Dendritic cell treated with granulocyte-macrophage colony-stimulating factor and Interleukin-4, amounts not matched to agents 40 ng/mL and 50 ng/mL, for 4 days (primary cell): ENCODE data around the gene UFSP1.
A peak's percentile ranks its signal among the peaks of the same experiment; 100 is the strongest.

Experiments
- H3K27ac Mint-ChIP-seq: one replicate; pipeline ENCODE4 v1.8.0; 2022; ENCODE audit warnings: mild to moderate bottlenecking, mixed read lengths
- H3K27me3 Mint-ChIP-seq: one replicate; pipeline ENCODE4 v1.8.0; 2022; ENCODE audit warnings: mild to moderate bottlenecking, mixed read lengths
- H3K36me3 Mint-ChIP-seq: one replicate; pipeline ENCODE4 v1.8.0; 2022; ENCODE audit warnings: low read depth, mixed read lengths
- H3K4me1 Mint-ChIP-seq: one replicate; pipeline ENCODE4 v1.8.0; 2022; ENCODE audit warnings: low read depth, mixed read lengths
- H3K4me3 Mint-ChIP-seq: one replicate; pipeline ENCODE4 v1.8.0; 2022; ENCODE audit warnings: mild to moderate bottlenecking, moderate library complexity, mixed read lengths
- H3K9me3 Mint-ChIP-seq: one replicate; pipeline ENCODE4 v1.8.0; 2022; ENCODE audit warnings: mixed read lengths
- intact Hi-C: fragments of 100-400 bp; cut with micrococcal nuclease; formaldehyde crosslinking; loops from one replicate; pipeline ENCODE4 v1.15.0; 2022

Gene UFSP1

DNA sequence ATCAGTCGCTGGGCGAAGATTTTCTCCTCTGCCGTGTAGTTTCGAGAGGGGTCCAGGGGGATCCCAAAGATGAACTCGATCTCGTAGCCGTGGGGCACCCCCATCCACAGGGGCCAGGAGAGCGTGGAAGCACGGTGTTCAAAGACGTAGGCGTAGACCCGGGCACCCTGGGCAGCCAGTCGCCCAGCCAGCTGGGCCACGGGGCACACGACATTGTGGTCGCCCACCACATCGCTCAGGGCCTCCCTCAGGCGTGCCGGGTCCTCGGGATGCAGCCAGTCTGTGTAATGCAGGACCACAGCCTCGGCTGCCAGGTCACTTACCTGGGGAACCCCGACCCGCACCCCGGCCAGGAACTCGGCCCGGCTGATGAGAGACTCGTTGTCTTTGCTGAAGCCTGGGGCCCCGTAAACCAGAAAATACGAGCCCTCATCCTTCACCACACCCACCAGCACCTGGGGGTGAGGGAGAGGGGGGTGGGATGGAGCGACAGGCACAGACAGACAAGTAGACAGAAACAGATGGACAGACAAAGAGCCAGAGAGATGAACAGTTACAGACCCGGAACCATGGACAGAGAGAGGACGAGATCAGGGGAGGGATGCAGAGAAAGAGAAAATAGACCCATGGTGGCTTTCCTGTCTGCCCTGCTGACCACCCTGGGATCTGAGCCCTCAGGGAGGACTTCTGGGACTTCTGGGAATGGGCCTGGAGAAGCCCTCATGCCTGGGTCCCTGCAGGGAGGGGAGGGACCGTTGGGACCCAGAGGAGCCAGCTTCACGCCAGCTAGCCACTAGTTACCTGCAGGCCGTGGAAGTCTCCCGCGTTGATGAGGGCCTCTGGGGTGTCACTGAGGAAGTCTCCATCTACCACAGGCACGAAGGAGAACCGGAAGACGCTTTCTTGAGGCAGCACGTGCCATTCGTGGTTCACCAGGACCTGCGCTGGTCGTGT lies 3.1 kb upstream of the UFSP1 start:
- intact Hi-C loops: loop anchor here (5.0 kb wide), 1 partner anchor 195 kb away; the partner anchor contains the start of gene TRIM56
- H3K27me3 Mint-ChIP-seq: peaks cover 66% of the 10 kb centered on the region
- H3K4me3 Mint-ChIP-seq: no peak overlapping the region
- peaks cover 52% of the 10 kb centered on the region for H3K4me1 Mint-ChIP-seq
- H3K27ac Mint-ChIP-seq: no peak overlapping the region
- no peaks in the 10 kb centered on the region for H3K9me3 Mint-ChIP-seq
- H3K36me3 Mint-ChIP-seq: peaks cover 12% of the 10 kb centered on the region

DNA sequence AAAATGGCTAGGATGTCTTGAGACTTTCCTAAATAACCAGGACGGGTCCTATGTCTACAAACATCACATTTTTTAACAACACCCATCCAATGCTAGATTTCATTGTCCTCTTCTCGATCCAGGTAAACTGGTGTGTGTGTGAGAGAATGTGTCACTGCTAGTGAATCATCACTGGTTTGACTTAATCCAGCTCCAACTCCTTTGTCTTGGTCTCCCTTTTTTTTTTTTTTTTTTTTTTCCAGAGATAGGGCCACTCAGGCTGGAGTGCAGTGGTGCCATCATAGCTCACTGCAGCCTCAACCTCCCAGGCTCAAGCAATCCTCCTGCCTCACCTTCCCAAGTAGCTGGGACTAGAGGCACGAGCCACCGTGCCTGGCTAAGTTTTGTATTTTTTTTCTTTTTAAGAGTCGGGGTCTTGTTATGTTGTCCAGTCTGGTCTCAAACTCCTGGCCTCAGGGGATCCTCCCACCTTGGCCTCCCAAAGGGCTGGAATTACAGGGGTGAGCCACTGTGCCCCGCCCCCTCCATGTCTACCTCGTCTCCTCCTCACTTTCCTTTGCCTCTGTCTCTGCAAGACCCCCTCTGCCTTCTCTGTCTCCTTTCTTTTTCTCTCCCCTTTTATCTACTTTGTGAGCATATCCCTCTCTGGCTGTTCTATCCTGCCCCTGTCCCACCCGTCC lies 2.2 kb upstream of the UFSP1 start:
- H3K4me3 Mint-ChIP-seq: no peak overlapping the region
- intact Hi-C loops: loop anchor here (5.0 kb wide), 1 partner anchor 196 kb away; the partner anchor contains the start of gene TRIM56
- H3K9me3 Mint-ChIP-seq: no peaks in the 10 kb centered on the region
- H3K27me3 Mint-ChIP-seq: peaks cover 60% of the 10 kb centered on the region
- peaks cover 56% of the 10 kb centered on the region for H3K4me1 Mint-ChIP-seq
- no peak overlapping the region for H3K27ac Mint-ChIP-seq
- H3K36me3 Mint-ChIP-seq: peaks cover 21% of the 10 kb centered on the region

DNA sequence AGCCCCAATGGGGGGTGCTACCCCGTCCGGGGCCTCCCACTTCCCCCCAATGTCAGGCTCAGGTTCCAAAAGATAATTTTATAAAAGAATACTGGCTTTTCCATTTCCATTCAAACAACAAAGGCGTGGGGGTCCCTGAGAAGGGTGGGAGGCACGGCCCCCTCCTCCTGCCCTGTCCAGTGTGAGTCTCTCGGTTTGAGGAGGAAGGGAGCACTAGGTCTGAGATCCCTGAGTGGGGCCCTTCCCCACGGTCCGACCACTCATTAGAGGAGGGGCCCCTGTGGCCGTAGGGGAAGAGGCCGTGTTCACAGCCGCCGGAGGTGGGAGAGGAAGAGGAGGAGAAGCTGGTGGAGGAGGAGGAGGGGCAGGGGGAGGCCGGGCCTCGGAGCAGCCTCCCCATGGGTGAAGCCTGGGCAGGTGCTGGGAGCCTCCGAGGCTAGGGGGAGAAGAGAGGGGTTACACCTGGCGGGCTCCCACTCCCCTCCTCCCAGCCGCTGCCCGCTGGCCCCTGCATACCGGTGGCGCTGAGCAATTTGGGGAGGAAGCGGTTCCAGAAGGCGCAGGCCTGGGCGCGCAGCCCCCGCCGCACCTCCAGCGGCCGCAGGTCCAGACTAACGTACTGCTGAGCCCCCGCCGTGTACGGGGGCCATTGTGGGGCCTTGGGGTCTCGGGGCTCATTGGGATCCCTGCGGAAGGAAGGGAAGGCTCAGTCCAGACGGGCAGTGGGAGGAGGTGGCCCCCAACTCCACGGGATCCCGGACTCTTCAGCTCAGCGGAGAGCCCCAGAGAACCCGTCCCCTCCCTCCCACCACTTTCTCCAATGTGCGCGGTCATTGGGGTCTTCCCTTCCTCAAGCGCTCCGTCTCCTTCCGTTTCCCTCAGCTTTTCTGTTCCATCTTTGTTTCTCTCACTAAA lies 1.4 kb upstream of the UFSP1 start:
- Mint-ChIP-seq H3K9me3 (no peaks in the 10 kb centered on the region), H3K27ac (peak overlapping the region; percentile 78), H3K4me3 (peak overlapping the region; percentile 79), H3K4me1 (peaks cover 58% of the 10 kb centered on the region), H3K36me3 (peaks cover 29% of the 10 kb centered on the region), H3K27me3 (peaks cover 54% of the 10 kb centered on the region)
- intact Hi-C loops: loop anchor here (5.0 kb wide), 1 partner anchor 196 kb away; the partner anchor contains the start of gene TRIM56

DNA sequence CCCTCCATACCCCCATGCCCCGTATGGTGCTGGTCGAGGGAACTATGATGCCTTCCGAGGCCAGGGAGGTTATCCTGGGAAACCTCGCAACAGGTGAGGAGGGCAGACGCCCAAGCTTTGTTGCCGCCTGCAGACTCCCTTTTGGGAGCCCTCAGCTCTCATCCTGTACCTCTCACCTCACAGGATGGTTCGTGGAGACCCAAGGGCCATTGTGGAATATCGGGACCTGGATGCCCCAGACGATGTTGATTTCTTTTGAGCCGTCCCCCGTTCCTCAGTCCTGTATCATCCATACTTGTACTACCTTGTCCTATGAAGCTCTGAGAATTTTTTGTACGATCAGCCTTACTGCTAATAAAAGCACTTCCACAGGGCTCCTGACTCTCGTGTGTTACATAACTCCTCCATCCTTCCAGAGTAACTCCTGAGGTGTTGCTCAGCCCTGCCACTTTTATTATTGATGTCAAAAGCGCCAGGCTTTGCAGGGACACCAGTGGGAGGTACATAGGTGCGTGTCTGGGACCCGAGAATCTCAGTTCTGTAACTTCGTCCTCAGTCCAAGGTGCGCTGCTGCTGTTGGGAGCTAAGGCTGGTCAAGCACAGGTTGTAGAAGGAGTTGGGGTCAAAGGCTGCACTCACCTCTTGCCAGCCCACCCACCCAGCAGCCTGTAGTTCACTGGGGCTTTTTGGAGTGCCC lies 1.1 kb downstream of the UFSP1 start:
- peaks cover 72% of the 10 kb centered on the region for H3K4me1 Mint-ChIP-seq
- H3K4me3 Mint-ChIP-seq: peak overlapping the region; percentile 74
- peaks cover 34% of the 10 kb centered on the region for H3K27me3 Mint-ChIP-seq
- peaks cover 54% of the 10 kb centered on the region for H3K36me3 Mint-ChIP-seq
- peak overlapping the region; percentile 78 for H3K27ac Mint-ChIP-seq
- H3K9me3 Mint-ChIP-seq: no peaks in the 10 kb centered on the region
- intact Hi-C loops: no loop called here

DNA sequence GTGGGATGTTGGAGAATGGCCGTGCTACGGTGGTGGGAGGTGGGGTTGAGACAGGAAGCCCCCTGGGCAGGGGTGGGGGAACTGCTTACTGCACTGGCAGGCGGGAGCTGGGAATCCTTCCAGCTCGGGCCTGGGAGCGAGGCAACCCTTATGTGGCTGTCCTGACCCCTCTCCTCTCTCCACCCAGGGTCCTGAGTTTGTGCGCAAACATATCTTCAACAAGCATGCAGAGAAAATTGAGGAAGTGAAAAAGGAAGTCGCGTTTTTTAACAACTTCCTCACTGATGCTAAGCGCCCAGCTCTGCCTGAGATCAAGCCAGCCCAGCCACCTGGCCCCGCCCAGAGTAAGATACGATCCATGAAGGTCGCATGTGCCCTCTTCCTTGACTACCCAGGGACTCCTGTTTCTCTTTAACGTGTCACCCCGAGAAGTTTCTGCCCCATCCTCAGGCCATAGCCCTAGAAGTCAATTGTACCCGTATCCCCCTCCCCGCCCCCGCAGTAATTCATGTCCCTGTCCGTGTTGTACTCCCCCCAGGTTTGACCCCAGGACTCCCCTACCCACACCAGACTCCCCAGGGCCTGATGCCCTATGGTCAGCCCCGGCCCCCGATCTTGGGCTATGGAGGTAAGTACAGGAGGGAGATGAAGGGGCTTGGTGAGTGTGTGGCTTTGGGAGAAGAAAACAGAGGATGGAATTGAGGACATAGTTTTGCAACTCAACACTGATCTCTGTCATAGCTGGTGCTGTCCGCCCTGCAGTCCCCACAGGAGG lies 1.8 kb downstream of the UFSP1 start:
- H3K27me3 Mint-ChIP-seq: peaks cover 26% of the 10 kb centered on the region
- peak overlapping the region; percentile 78 for H3K27ac Mint-ChIP-seq
- H3K36me3 Mint-ChIP-seq: peaks cover 61% of the 10 kb centered on the region
- H3K9me3 Mint-ChIP-seq: no peaks in the 10 kb centered on the region
- H3K4me3 Mint-ChIP-seq: peak overlapping the region; percentile 25
- H3K4me1 Mint-ChIP-seq: peaks cover 72% of the 10 kb centered on the region
- intact Hi-C loops: loop anchor here (1.0 kb wide), 1 partner anchor 12 kb away; the partner anchor contains the start of gene SRRT

DNA sequence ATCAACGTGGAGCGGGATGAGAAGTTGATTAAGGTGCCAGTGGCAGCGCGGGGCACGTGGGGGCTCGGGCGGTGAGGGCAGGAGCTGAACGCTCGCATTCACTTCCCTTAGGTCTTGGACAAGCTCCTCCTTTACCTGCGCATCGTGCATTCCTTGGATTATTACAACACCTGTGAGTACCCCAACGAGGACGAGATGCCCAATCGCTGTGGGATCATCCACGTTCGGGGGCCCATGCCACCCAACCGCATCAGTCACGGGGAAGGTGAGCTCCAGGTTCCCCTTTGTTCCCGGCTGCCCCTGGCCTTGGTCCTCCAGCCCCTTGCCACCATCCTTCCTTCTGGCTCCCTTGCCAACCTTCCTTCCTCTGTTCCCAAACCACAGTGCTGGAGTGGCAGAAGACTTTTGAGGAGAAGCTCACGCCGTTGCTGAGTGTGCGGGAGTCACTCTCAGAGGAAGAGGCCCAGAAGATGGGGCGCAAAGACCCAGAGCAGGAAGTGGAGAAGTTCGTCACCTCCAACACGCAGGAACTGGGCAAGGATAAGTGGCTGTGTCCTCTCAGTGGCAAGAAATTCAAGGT lies 2.5 kb downstream of the UFSP1 start:
- H3K4me1 Mint-ChIP-seq: peaks cover 72% of the 10 kb centered on the region
- peaks cover 68% of the 10 kb centered on the region for H3K36me3 Mint-ChIP-seq
- H3K9me3 Mint-ChIP-seq: no peaks in the 10 kb centered on the region
- intact Hi-C loops: loop anchor here (1.0 kb wide), 1 partner anchor 12 kb away; the partner anchor contains the start of gene SRRT
- peak overlapping the region; percentile 78 for H3K27ac Mint-ChIP-seq
- peaks cover 20% of the 10 kb centered on the region for H3K27me3 Mint-ChIP-seq
- H3K4me3 Mint-ChIP-seq: peak overlapping the region; percentile 25

DNA sequence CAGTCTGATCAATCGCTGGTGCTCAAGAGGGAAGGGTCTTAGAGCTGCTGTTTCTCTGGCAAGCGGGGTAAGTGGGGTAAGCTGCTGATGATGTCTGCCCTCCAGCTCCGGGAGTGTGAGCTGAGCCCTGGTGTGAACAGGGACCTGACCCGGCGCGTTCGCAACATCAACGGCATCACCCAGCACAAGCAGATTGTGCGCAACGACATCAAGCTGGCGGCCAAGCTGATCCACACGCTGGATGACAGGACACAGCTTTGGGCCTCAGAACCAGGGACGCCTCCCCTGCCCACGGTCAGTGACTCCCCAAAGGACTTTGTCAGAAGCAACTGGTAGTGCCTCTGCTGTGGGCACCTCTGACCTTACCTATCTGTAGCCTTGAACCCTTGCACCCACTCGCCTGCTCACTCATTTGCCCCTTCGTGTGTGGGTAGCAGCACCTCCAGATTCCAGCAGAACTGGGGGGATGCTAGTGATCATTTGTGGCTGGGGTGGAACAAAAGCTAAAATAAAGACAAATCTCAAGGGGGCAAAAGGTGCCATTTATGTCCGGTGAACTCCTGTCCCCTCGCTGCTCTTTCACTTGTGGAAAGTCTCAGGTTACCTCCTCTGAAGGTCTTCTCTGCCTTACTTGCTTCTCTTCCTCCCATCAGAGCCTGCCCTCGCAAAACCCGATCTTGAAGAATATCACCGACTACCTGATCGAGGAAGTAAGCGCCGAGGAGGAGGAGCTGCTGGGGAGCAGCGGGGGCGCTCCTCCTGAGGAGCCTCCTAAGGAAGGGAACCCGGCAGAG lies 3.2 kb downstream of the UFSP1 start:
- intact Hi-C loops: no loop called here

DNA sequence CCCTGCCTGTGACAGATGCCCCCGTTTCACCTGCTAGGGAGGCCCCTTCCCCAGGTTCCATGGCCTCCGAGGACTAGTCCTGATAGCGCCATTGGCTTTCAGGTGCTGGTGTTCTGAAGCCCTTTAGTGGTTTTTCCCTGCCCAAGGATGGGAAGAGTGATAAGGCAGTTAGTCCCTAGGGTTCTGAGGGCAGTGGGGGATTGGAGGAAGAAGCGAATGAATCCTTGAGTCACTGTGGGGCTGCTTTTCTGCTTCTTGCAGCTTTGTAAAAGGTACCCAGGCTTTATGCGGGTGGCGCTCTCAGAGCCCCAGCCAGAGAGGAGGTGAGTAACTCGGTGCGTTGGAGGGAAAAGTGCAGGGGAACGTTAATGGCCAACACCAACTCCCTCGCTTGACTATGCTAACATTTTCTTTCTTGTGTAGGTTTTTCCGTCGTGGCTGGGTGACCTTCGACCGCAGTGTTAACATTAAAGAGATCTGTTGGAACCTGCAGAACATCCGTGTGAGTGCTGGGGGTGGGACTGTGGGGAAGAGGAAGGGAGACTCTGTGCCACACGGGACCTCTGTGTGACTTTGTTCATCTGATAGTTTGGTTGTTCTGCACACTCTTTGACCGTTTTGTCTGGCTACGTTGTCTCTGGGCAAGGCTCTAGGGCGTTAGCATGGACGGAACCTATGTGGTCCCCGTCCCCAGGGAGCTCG lies 3.9 kb downstream of the UFSP1 start:
- no peaks in the 10 kb centered on the region for H3K9me3 Mint-ChIP-seq
- H3K4me1 Mint-ChIP-seq: peaks cover 61% of the 10 kb centered on the region
- peaks cover 5% of the 10 kb centered on the region for H3K27me3 Mint-ChIP-seq
- no peak overlapping the region for H3K27ac Mint-ChIP-seq
- H3K4me3 Mint-ChIP-seq: no peak overlapping the region
- intact Hi-C loops: no loop called here
- H3K36me3 Mint-ChIP-seq: peaks cover 82% of the 10 kb centered on the region

More for the DNA sequence above, 3.2 kb downstream of the UFSP1 start:
- Mint-ChIP-seq H3K4me1 (peaks cover 69% of the 10 kb centered on the region), H3K9me3 (no peaks in the 10 kb centered on the region), H3K27me3 (peaks cover 13% of the 10 kb centered on the region), H3K36me3 (peaks cover 75% of the 10 kb centered on the region), H3K4me3 (no peak overlapping the region), H3K27ac (peak overlapping the region; percentile 78)

DNA sequence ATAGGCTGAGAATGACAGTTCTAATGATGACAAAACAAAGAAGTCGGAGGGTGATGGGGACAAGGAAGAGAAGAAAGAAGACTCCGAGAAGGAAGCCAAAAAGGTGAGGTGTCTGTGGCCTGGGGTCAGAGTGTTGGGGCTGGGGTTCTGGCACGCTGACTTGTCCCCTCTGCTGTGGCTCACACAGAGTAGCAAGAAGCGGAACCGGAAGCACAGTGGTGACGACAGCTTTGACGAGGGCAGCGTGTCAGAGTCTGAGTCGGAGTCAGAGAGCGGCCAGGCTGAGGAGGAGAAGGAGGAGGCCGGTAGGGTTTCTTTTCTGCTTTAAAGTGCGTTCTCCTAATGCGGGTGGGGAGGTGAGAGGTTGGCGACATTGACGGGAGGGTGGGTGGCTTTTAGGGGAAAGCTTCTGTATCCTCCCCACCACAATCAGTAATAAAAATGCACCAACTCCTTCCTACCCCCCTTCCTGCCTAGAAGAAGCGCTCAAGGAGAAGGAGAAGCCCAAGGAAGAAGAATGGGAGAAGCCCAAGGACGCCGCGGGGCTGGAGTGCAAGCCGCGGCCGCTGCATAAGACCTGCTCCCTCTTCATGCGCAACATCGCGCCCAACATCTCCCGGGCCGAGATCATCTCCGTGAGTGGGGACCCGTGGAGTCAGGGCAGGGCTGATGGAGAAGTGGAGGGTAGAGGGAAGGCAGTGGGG lies 4.6 kb downstream of the UFSP1 start:
- peak overlapping the region; percentile 53 for H3K27ac Mint-ChIP-seq
- peaks cover 57% of the 10 kb centered on the region for H3K4me1 Mint-ChIP-seq
- intact Hi-C loops: no loop called here
- no peaks in the 10 kb centered on the region for H3K27me3 Mint-ChIP-seq
- peak overlapping the region; percentile 15 for H3K4me3 Mint-ChIP-seq
- H3K36me3 Mint-ChIP-seq: peaks cover 89% of the 10 kb centered on the region
- no peaks in the 10 kb centered on the region for H3K9me3 Mint-ChIP-seq

DNA sequence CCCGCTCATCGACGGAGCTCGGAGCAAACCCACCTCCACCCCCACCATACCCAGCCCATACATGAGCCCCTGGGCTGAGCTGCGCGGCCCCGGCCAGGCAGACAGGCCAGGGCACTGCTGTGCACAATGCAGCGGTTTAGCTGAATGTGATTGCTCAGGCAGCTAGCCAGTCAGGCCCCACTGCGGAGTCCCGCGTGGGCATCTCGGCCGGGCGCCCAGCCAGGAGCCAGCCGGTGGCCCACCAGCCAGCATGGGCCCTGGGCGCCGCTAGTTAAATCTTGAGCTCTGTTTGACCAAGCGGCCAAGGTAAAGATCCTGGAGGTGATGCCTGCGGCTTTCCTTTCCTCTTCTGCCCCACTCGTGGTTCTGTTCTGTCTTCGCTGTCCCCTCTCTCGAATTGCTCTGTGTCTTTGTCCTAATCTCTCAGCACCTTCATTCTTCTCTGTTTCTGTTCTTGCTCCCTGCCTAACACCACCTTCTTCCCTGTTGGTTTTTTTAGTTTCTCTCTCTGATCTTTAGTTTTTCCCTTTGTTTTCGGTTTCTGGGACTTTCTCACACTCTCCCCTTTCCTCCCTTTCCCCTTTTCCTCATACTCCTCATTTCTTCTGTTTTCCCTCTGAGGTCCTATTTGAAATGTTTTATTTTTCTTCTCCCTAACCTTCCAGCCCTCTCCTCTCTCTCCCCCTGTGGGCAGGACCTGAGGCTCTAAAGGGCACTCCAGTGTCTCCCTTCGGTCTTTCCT lies 6.6 kb downstream of the UFSP1 start:
- Mint-ChIP-seq H3K27ac (no peak overlapping the region), H3K36me3 (peaks cover 100% of the 10 kb centered on the region), H3K27me3 (no peaks in the 10 kb centered on the region), H3K9me3 (no peaks in the 10 kb centered on the region), H3K4me1 (peaks cover 54% of the 10 kb centered on the region), H3K4me3 (no peak overlapping the region)
- intact Hi-C loops: no loop called here
